ENCODE measurements around the gene OR6X1. TPM values are rescaled to one million over a fixed set of nuclear protein-coding genes. Genes with fewer than 3 reads are reported as not detected.

The OR6X1 gene
- total and polyA plus RNA-seq, 2 donors (not counting 1 experiment from before 2014, with no cell fraction given), result not detected

DNA sequence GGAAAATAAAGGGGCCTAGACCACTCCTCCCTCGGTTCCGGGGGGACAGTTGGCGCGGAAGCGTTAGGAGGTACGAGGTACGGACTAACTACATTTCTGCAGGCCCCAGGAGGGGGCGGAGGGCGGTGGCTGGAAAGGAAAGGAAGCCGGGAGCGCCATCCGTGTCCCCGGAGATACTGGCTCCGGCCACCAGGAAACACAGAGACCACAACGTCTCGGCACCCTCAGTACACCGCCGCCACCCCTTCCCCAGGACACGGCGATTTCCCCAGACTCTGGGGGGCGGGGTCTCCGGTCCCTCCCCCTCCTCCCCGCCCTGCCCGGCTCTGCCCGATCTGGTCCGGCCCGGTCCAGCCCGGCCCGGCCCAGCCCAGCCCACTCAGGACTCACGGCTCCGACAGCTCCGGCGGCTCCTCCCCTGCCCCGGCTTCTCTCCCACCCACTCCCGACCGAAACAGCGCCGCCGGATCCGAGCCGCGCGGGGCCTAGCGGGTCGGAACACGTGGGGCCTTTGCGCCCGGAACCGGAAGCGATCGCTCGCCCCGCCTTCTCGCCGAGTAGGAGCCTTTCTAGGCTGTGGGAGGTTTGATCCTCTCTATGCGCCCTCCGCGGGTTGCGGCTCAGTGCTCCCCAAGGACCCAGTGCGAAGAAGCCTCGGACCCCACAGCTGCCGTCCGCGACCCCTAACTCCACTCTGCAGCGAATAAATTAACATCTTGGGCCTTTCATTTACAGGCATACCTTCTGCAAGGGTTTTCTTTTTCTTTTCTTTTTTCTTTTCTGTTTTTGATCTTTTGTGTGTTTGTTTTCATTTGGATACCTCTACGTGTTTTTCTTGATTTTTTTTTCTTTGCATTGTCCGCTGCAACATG is 12.9 kb downstream of the OR6X1 start, which contains the start of gene ZNF202:
Gene ZNF202, minus strand, starts transcription at position 502 of the 872 bp plus-strand sequence. CDS start 10,772 bp downstream, outside the sequence.
- Mint-ChIP-seq H3K4me3 (peak within 1 kb of the TSS; percentile 98), H3K9me3 (ENCODE audit: insufficient read depth) (no peaks in the 10 kb centered on the region), H3K4me1 (peaks cover 37% of the 10 kb centered on the region), H3K27me3 (peaks cover 9% of the 10 kb centered on the region), H3K27ac (peak within 1 kb of the TSS; percentile 96)
- ChIA-PET POLR2A (interaction anchor here (1.1 kb wide), 1 partner anchor 679 kb away, joined by 4 read pairs; the partner anchor contains the start of gene HSPA8), CTCF (no interaction called here)
- intact Hi-C loops (cut with micrococcal nuclease), result loop anchor here (2.0 to 5.0 kb wide), 3 partner anchors 881 to 1061 kb away; partner anchors contain the start of genes MSANTD2 and TBRG1
- H3K27me3 ChIP-seq (replicated peaks in 1 of 4; ENCODE audit: control extremely low read depth in 1 of 4, control insufficient read depth in 3 of 4, insufficient read depth in 4 of 4, low read length in 3 of 4), result peaks cover 0 to 7% (median 0%) of the 10 kb centered on the region in 4 experiments
- peak within 1 kb of the TSS; percentile 98 for H2AFZ ChIP-seq (ENCODE audit: insufficient read depth, low read depth, low read length, poor library complexity, severe bottlenecking)
- H4K20me1 ChIP-seq (ENCODE audit: control insufficient read depth, insufficient read depth, low read length, poor library complexity, severe bottlenecking), result peaks cover 4% of the 10 kb centered on the region
- DNase-seq (peak; percentile 93), ATAC-seq (ENCODE audit: low read depth) (peak; percentile 90)
- H3K4me1 ChIP-seq (ENCODE audit: control insufficient read depth in 2 of 2, insufficient read depth in 2 of 2, low read length in 2 of 2), result peaks cover 20 to 21% of the 10 kb centered on the region in 2 donors
- H3K9me3 ChIP-seq (ENCODE audit: control extremely low read depth in 1 of 3, control insufficient read depth in 2 of 3, insufficient read depth in 1 of 3, low read length in 2 of 3), result no peaks in the 10 kb centered on the region
- H3K79me2 ChIP-seq (ENCODE audit: control insufficient read depth, insufficient read depth, low read length), result peaks cover 49% of the 10 kb centered on the region
- peak within 1 kb of the TSS; percentile 76 for H3K4me2 ChIP-seq (replicated peaks; ENCODE audit: low read depth, low read length, poor library complexity, severe bottlenecking)
- TF ChIP-seq, protein P1, sequence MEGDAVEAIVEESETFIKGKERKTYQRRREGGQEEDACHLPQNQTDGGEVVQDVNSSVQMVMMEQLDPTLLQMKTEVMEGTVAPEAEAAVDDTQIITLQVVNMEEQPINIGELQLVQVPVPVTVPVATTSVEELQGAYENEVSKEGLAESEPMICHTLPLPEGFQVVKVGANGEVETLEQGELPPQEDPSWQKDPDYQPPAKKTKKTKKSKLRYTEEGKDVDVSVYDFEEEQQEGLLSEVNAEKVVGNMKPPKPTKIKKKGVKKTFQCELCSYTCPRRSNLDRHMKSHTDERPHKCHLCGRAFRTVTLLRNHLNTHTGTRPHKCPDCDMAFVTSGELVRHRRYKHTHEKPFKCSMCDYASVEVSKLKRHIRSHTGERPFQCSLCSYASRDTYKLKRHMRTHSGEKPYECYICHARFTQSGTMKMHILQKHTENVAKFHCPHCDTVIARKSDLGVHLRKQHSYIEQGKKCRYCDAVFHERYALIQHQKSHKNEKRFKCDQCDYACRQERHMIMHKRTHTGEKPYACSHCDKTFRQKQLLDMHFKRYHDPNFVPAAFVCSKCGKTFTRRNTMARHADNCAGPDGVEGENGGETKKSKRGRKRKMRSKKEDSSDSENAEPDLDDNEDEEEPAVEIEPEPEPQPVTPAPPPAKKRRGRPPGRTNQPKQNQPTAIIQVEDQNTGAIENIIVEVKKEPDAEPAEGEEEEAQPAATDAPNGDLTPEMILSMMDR (IDR thresholded peaks at IDR 0.05), result no peak
- no peak for TF ChIP-seq EZH2 (IDR thresholded peaks at IDR 0.05; ENCODE audit: borderline replicate concordance, insufficient read depth, low read depth, low read length, poor library complexity, severe bottlenecking)
- H3K36me3 ChIP-seq (replicated peaks in 1 of 2; ENCODE audit: control extremely low read depth in 1 of 2, control insufficient read depth in 1 of 2, extremely low read depth in 1 of 2, insufficient read depth in 2 of 2, low read length in 1 of 2), result peaks cover 0 to 12% of the 10 kb centered on the region in 2 experiments
- under 1% methylated on average over 59 of the region's 67 CpGs for WGBS (ENCODE audit: insufficient coverage)
- H3K4me3 ChIP-seq (ENCODE audit: control extremely low read depth in 1 of 5, extremely low read depth in 1 of 5, insufficient read depth in 1 of 5, low read depth in 2 of 5, low read length in 4 of 5), result peak within 1 kb of the TSS; percentile 73 to 96 (median 82)
- H3K9ac ChIP-seq (ENCODE audit: low read length), result peak within 1 kb of the TSS; percentile 81
- H3K27ac ChIP-seq (ENCODE audit: low read length in 2 of 2), result peak within 1 kb of the TSS; percentile 59 to 84

All from B cell (primary cell).